ENCODE measurements around the gene ZMIZ1.

Gene ZMIZ1

DNA sequence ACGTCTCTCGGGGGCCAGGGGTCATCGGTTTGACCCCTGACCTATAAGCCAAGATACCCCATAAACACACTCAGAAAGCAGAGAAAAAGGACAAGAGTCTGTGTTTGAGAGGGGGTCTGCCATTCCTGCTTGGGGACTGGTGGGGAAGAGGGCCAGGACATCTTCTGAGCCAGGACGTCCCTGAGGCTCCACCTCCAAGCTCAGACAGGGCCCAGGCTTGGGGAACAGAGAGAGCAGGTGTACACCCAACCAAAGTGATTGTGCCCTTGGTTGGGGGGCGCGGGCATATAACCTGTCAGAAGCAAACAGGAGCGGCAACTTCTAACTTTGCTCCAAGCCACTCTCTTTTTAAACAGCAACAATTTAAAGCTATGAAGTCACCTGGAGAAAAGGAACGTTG lies 244.6 kb downstream of the ZMIZ1 start:
- H3K27me3 ChIP-seq (replicated peaks in 2 of 5; ENCODE audit: control insufficient read depth in 4 of 5, insufficient read depth in 5 of 5, low read length in 4 of 5): no peaks in the 10 kb centered on the region
- 89% methylated on average over 7 of the region's 8 CpGs for WGBS (ENCODE audit: insufficient coverage)
- H3K4me1 ChIP-seq (ENCODE audit: control extremely low read depth in 1 of 4, control insufficient read depth in 4 of 4, insufficient read depth in 4 of 4, low read length in 3 of 4): peaks cover 2 to 48% (median 21%) of the 10 kb centered on the region in 4 experiments
- POLR2A ChIA-PET: no interaction called here
- no peak overlapping the region for H3K4me3 ChIP-seq (ENCODE audit: control insufficient read depth in 1 of 7, extremely low read depth in 1 of 7, insufficient read depth in 4 of 7, low read depth in 2 of 7, low read length in 6 of 7)
- H3K27ac ChIP-seq (ENCODE audit: insufficient read depth in 1 of 2, low read depth in 1 of 2, low read length in 2 of 2, poor library complexity in 1 of 2, severe bottlenecking in 2 of 2): no peak overlapping the region
- no peaks in the 10 kb centered on the region for H3K9me3 ChIP-seq (ENCODE audit: control extremely low read depth in 1 of 5, control insufficient read depth in 4 of 5, insufficient read depth in 2 of 5, low read depth in 1 of 5, low read length in 4 of 5)
- DNase-seq: no peak
- CTCF ChIA-PET: interaction anchor here (2.2 kb wide), 1 partner anchor 10 kb away, joined by 5 read pairs; no protein-coding TSS in a partner anchor
- H3K36me3 ChIP-seq (ENCODE audit: control insufficient read depth in 4 of 4, insufficient read depth in 4 of 4, low read length in 3 of 4): peaks cover 6 to 74% (median 53%) of the 10 kb centered on the region in 4 experiments

DNA sequence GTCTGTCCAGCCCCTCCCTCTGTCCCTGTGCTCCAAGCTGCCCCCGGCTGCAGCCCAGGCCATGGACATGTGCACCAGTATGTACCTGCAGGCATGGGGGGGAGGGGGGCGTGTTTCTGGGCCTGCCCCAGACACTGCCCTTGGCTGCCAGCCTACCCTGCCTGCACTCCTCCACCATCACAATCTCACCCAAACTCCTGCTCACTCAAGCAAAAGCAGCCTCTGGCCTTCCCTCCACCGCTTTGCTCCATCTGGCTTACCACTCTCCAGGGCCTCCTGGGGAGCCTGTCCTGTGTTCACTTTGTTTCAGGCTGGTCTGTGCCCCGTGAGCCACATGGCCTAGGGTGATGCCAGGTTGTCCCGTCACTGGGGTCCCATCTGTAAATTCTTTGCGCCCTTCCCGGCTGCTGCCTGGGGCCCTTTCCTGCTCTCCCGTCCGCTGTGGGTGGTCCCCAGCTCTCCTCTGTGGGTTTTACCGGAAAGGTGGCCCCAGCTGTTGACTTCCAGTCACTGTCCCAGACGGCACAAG lies 245.2 kb downstream of the ZMIZ1 start:
- ChIA-PET POLR2A (interaction anchor here (0.6 to 1.3 kb wide), 2 partner anchors 9 to 20 kb away, joined by 3 read pairs; no protein-coding TSS in a partner anchor), CTCF (interaction anchor here (0.8 to 2.2 kb wide), 4 partner anchors 10 to 30 kb away, joined by 3 to 5 read pairs (median 4); no protein-coding TSS in a partner anchor)
- no peak overlapping the region for H3K27ac ChIP-seq (ENCODE audit: insufficient read depth in 1 of 2, low read depth in 1 of 2, low read length in 2 of 2, poor library complexity in 1 of 2, severe bottlenecking in 2 of 2)
- H3K4me1 ChIP-seq (ENCODE audit: control extremely low read depth in 1 of 4, control insufficient read depth in 4 of 4, insufficient read depth in 4 of 4, low read length in 3 of 4): peaks cover 2 to 50% (median 28%) of the 10 kb centered on the region in 4 experiments
- no peak overlapping the region for H3K4me3 ChIP-seq (ENCODE audit: control insufficient read depth in 1 of 7, extremely low read depth in 1 of 7, insufficient read depth in 4 of 7, low read depth in 2 of 7, low read length in 6 of 7)
- H3K36me3 ChIP-seq (ENCODE audit: control insufficient read depth in 4 of 4, insufficient read depth in 4 of 4, low read length in 3 of 4): peaks cover 6 to 68% (median 48%) of the 10 kb centered on the region in 4 experiments
- H3K27me3 ChIP-seq (replicated peaks in 2 of 5; ENCODE audit: control insufficient read depth in 4 of 5, insufficient read depth in 5 of 5, low read length in 4 of 5): no peaks in the 10 kb centered on the region
- WGBS (ENCODE audit: insufficient coverage): 97% methylated on average over 10 of the region's 11 CpGs
- DNase-seq: no peak
- H3K9me3 ChIP-seq (ENCODE audit: control extremely low read depth in 1 of 5, control insufficient read depth in 4 of 5, insufficient read depth in 2 of 5, low read depth in 1 of 5, low read length in 4 of 5): peaks cover 0 to 1% (median 0%) of the 10 kb centered on the region in 5 experiments

DNA sequence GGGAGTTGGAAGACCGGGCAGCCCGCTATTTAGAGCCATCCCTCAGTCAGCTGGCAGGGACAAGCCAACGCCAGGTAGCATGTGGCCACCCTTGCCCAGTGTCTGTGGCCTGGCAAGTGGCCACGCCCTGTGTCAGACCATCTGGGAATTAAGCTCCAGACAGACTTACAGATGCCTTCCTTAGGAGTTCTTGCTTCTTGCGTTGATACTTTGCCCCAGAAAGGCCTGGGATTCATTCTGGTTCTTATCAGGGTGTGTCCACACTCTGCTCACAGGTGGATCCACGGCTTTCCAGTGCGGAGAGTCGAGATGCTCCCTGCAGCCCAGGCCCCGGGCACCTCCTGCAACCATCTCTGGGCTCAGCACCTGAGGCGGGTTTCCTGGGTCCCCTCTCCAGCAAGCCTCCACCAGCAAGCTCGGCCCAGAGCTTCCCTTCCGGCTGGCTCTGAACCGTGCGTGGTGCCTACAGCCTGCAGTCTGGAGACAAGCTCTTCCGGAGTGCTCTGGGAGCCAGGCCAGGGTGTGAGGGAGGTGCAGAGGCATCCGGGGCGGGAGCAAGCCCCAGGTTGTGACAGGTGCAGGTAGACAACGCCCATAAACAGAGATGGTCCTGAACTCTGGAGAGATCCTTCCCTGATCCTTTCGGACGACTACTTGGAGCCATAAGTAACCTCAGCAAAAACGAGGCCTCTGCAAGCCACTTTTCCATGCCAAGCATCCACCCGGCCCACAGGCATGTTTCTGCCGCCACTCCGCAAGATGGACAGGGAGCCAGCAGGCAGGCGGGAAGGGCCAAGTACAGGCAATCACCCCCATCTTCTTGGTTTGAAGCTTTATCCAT lies 246.2 kb downstream of the ZMIZ1 start:
- H3K4me1 ChIP-seq (ENCODE audit: control extremely low read depth in 1 of 4, control insufficient read depth in 4 of 4, insufficient read depth in 4 of 4, low read length in 3 of 4): peaks cover 5 to 53% (median 36%) of the 10 kb centered on the region in 4 experiments
- CTCF ChIA-PET: interaction anchor here (0.8 to 1.3 kb wide), 5 partner anchors 9 to 168 kb away, joined by 3 to 5 read pairs (median 3); partner anchors contain the start of gene PPIF

DNA sequence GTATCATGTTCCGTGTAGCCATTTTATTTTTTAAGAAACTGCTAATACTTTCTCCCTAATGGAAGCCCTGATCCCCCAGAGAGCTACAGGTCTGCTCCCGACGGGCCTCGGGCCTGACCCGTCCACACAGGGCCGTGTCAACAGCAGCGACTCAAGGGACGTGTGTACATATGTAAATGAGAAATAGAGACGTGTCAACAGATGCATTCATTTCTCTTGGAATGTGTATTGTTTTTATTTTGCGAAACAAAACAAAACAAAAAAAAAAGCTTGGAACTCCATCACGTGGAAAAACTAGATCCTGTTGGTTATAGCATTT lies 246.8 kb downstream of the ZMIZ1 start:
- Histone ChIP-seq H3K36me3 (ENCODE audit: control insufficient read depth in 4 of 4, insufficient read depth in 4 of 4, low read length in 3 of 4) (peaks cover 5 to 52% (median 38%) of the 10 kb centered on the region in 4 experiments), H3K27ac (ENCODE audit: insufficient read depth in 1 of 2, low read depth in 1 of 2, low read length in 2 of 2, poor library complexity in 1 of 2, severe bottlenecking in 2 of 2) (no peak overlapping the region), H3K4me1 (ENCODE audit: control extremely low read depth in 1 of 4, control insufficient read depth in 4 of 4, insufficient read depth in 4 of 4, low read length in 3 of 4) (peaks cover 9 to 59% (median 42%) of the 10 kb centered on the region in 4 experiments), H3K27me3 (replicated peaks in 2 of 5; ENCODE audit: control insufficient read depth in 4 of 5, insufficient read depth in 5 of 5, low read length in 4 of 5) (no peaks in the 10 kb centered on the region), H3K4me3 (ENCODE audit: control insufficient read depth in 1 of 7, extremely low read depth in 1 of 7, insufficient read depth in 4 of 7, low read depth in 2 of 7, low read length in 6 of 7) (no peak overlapping the region), H3K9me3 (ENCODE audit: control extremely low read depth in 1 of 5, control insufficient read depth in 4 of 5, insufficient read depth in 2 of 5, low read depth in 1 of 5, low read length in 4 of 5) (peaks cover 0 to 1% (median 0%) of the 10 kb centered on the region in 5 experiments)
- CTCF ChIA-PET: interaction anchor here (0.6 to 2.2 kb wide), 7 partner anchors 8 to 167 kb away, joined by 3 to 5 read pairs (median 3); partner anchors contain the start of gene PPIF
- 95% methylated on average over 8 of the region's 11 CpGs for WGBS (ENCODE audit: insufficient coverage)
- DNase-seq: no peak
- POLR2A ChIA-PET: interaction anchor here (1.3 to 1.7 kb wide), 2 partner anchors 8 to 29 kb away, joined by 3 to 7 read pairs; no protein-coding TSS in a partner anchor

More for the DNA sequence above, 246.2 kb downstream of the ZMIZ1 start:
- Histone ChIP-seq H3K27ac (ENCODE audit: insufficient read depth in 1 of 2, low read depth in 1 of 2, low read length in 2 of 2, poor library complexity in 1 of 2, severe bottlenecking in 2 of 2) (no peak overlapping the region), H3K27me3 (replicated peaks in 2 of 5; ENCODE audit: control insufficient read depth in 4 of 5, insufficient read depth in 5 of 5, low read length in 4 of 5) (no peaks in the 10 kb centered on the region), H3K36me3 (ENCODE audit: control insufficient read depth in 4 of 4, insufficient read depth in 4 of 4, low read length in 3 of 4) (peaks cover 6 to 57% (median 41%) of the 10 kb centered on the region in 4 experiments), H3K4me3 (ENCODE audit: control insufficient read depth in 1 of 7, extremely low read depth in 1 of 7, insufficient read depth in 4 of 7, low read depth in 2 of 7, low read length in 6 of 7) (no peak overlapping the region), H3K9me3 (ENCODE audit: control extremely low read depth in 1 of 5, control insufficient read depth in 4 of 5, insufficient read depth in 2 of 5, low read depth in 1 of 5, low read length in 4 of 5) (peaks cover 0 to 1% (median 0%) of the 10 kb centered on the region in 5 experiments)
- 95% methylated on average over 25 of the region's 25 CpGs for WGBS (ENCODE audit: insufficient coverage)
- DNase-seq: no peak
- POLR2A ChIA-PET: interaction anchor here (0.6 to 1.3 kb wide), 2 partner anchors 8 to 21 kb away, joined by 3 read pairs; no protein-coding TSS in a partner anchor

DNA sequence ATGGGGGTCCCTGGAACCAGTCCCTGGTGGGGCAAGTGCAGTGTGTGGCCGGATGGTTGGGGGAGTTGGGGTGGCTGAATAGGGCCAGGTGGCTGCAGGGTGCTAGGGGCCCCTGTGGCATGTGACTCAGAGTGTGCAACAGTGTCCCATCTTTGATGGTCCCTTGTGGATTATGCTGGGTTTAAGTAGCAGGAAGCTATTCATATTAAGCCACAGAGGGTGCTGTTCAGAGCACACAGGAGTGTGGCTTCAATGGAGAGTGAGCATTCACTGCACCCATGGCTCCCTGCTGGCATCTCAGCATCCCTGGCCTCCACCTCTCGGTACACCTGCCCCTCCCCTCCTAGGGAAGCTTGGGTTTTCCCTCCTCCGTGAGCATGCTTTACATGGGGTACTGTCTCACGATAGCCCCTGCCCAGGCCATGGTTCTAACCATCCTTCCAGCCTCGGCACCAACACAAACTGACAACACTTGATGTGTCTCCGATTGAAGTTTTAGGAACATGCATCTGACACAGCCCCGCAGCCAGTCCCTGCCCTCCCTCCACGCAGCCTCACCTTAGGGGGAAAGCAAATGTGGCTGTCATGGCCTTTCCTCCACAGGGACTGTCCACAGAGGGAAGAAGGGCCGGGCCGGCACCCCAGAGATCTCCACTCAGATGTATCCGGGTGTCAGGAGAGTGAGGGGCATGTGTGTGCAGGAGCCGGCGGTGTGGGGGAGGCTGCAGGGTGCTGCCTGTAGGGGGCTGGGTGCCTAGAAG lies 248.1 kb downstream of the ZMIZ1 start:
- ChIA-PET POLR2A (interaction anchor here (1.0 to 1.7 kb wide), 4 partner anchors 22 to 174 kb away, joined by 3 to 7 read pairs (median 4); no protein-coding TSS in a partner anchor), CTCF (interaction anchor here (1.3 to 2.4 kb wide), 6 partner anchors 14 to 30 kb away, joined by 3 to 11 read pairs (median 4); partner anchors contain the start of gene PPIF)
- DNase-seq: peak; percentile 27 to 72 (median 62)
- Histone ChIP-seq H3K27me3 (replicated peaks in 2 of 5; ENCODE audit: control insufficient read depth in 4 of 5, insufficient read depth in 5 of 5, low read length in 4 of 5) (no peaks in the 10 kb centered on the region), H3K4me1 (ENCODE audit: control extremely low read depth in 1 of 4, control insufficient read depth in 4 of 4, insufficient read depth in 4 of 4, low read length in 3 of 4) (peaks cover 21 to 72% (median 55%) of the 10 kb centered on the region in 4 experiments), H3K4me3 (ENCODE audit: control insufficient read depth in 1 of 7, extremely low read depth in 1 of 7, insufficient read depth in 4 of 7, low read depth in 2 of 7, low read length in 6 of 7) (peak overlapping the region in 4 of 7 experiments; percentile 8 to 46 (median 12)), H3K36me3 (ENCODE audit: control insufficient read depth in 4 of 4, insufficient read depth in 4 of 4, low read length in 3 of 4) (peaks cover 5 to 40% (median 28%) of the 10 kb centered on the region in 4 experiments), H3K27ac (ENCODE audit: insufficient read depth in 1 of 2, low read depth in 1 of 2, low read length in 2 of 2, poor library complexity in 1 of 2, severe bottlenecking in 2 of 2) (no peak overlapping the region), H3K9me3 (ENCODE audit: control extremely low read depth in 1 of 5, control insufficient read depth in 4 of 5, insufficient read depth in 2 of 5, low read depth in 1 of 5, low read length in 4 of 5) (peaks cover 0 to 1% (median 0%) of the 10 kb centered on the region in 5 experiments)
- WGBS (ENCODE audit: insufficient coverage): 17% methylated on average over 11 of the region's 13 CpGs

DNA sequence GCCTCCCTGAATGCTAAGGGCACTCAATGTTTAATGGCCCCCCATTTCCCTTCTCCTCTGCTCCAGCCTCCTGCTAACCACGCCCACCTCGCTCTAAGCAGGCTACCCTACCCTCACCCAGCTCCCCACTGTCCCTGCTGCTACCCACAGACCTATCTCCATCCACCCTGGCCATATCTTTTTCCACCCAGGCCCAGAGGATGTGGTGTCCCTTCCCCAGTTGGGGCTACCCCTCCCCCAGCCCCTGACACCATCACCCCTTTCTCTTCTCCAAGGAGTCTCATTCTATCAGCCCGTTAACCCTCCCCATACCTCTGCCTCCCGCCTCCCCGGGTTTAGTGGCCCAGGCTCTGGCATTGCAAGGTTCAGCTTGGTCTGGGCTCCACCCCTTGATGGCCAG lies 249.6 kb downstream of the ZMIZ1 start:
- POLR2A ChIA-PET: interaction anchor here (0.6 to 1.5 kb wide), 6 partner anchors 14 to 321 kb away, joined by 3 to 10 read pairs (median 6); no protein-coding TSS in a partner anchor
- H3K4me1 ChIP-seq (ENCODE audit: control extremely low read depth in 1 of 4, control insufficient read depth in 4 of 4, insufficient read depth in 4 of 4, low read length in 3 of 4): peaks cover 32 to 87% (median 70%) of the 10 kb centered on the region in 4 experiments
- H3K27ac ChIP-seq (ENCODE audit: insufficient read depth in 1 of 2, low read depth in 1 of 2, low read length in 2 of 2, poor library complexity in 1 of 2, severe bottlenecking in 2 of 2): no peak overlapping the region

More for the DNA sequence above, 249.6 kb downstream of the ZMIZ1 start:
- H3K27me3 ChIP-seq (replicated peaks in 2 of 5; ENCODE audit: control insufficient read depth in 4 of 5, insufficient read depth in 5 of 5, low read length in 4 of 5): no peaks in the 10 kb centered on the region
- CTCF ChIA-PET: interaction anchor here (1.2 to 2.4 kb wide), 4 partner anchors 21 to 28 kb away, joined by 3 to 11 read pairs (median 7); partner anchors contain the start of gene PPIF
- H3K4me3 ChIP-seq (ENCODE audit: control insufficient read depth in 1 of 7, extremely low read depth in 1 of 7, insufficient read depth in 4 of 7, low read depth in 2 of 7, low read length in 6 of 7): peak overlapping the region in 1 of 7 experiments; percentile 21
- peaks cover 0 to 25% (median 17%) of the 10 kb centered on the region in 4 experiments for H3K36me3 ChIP-seq (ENCODE audit: control insufficient read depth in 4 of 4, insufficient read depth in 4 of 4, low read length in 3 of 4)
- peak; percentile 39 to 74 (median 68) for DNase-seq
- 57% methylated on average over 5 of the region's 5 CpGs for WGBS (ENCODE audit: insufficient coverage)
- H3K9me3 ChIP-seq (ENCODE audit: control extremely low read depth in 1 of 5, control insufficient read depth in 4 of 5, insufficient read depth in 2 of 5, low read depth in 1 of 5, low read length in 4 of 5): peaks cover 0 to 1% (median 0%) of the 10 kb centered on the region in 5 experiments

Data from common myeloid progenitor, CD34-positive (primary cell).